Stimulated activated CD8-positive, alpha-beta memory T cell treated with anti-CD3 and anti-CD28 coated beads, Interleukin-7, amount 100 ng/mL, for 24 hours (primary cell): ENCODE measurements around the gene NKX1-1.
"Not testable (repeated sequence)": the region's sequence is repeated elsewhere in the genome, so short reads cannot be mapped to it uniquely, and the experiment has no call there.

ENCODE experiments used
- DNase-seq: peaks from one replicate; pipeline ENCODE4 v3.0.0-alpha.2; 2020; ENCODE audit warnings: low read depth

NKX1-1 gene

GRCh38 chr4:1373892-1374705, 32.1 kb downstream of the NKX1-1 start:
- DNase-seq = no peak

GRCh38 chr4:1372576-1372975, 33.7 kb downstream of the NKX1-1 start:
- not testable (repeated sequence) for DNase-seq

GRCh38 chr4:1371176-1372165, 34.8 kb downstream of the NKX1-1 start:
- no peak for DNase-seq

DNA sequence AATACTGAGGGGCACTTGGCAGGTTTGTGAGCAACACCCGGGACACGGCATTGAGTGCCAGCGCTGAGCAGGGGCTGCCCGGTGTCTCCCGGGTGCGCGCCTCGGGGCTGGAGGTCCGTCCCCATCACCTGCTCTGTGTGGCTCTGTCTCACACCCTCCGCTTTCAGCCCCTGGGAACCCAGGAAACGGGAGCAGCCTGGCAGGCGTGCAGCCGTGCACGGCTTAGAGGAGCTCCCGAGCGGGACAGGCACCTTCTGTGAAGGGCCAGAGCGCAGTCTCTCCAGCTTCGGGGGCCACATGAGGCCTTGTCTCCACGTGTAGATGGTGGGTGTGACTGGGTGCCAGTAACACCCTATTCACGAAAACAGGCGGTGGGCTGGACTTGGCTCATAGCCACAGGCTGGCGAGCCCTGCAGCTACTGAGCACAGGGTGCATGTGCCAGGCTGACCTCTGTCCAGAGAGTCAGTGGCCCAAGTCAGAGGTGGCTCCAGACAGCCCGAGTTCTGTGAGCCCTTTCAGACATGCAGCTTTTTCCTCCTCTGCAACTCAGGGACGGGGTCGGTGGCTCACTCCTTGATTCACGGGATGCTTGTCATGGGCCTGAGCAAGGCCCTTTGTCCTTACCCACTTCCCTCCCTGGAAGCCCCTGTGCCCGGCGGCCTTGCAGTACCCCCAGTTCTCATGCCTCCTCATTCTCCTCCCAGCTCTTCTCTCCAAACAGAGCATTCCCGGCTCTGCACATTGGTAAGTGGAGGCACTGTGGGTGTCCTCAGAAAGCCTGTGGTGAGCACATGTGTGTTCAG, 35.7 kb downstream of the NKX1-1 start:
- no peak for DNase-seq

GRCh38 chr4:1369479-1370079, 36.7 kb downstream of the NKX1-1 start:
- no peak for DNase-seq

GRCh38 chr4:1369091-1369450, 37.2 kb downstream of the NKX1-1 start:
- no peak for DNase-seq

DNA sequence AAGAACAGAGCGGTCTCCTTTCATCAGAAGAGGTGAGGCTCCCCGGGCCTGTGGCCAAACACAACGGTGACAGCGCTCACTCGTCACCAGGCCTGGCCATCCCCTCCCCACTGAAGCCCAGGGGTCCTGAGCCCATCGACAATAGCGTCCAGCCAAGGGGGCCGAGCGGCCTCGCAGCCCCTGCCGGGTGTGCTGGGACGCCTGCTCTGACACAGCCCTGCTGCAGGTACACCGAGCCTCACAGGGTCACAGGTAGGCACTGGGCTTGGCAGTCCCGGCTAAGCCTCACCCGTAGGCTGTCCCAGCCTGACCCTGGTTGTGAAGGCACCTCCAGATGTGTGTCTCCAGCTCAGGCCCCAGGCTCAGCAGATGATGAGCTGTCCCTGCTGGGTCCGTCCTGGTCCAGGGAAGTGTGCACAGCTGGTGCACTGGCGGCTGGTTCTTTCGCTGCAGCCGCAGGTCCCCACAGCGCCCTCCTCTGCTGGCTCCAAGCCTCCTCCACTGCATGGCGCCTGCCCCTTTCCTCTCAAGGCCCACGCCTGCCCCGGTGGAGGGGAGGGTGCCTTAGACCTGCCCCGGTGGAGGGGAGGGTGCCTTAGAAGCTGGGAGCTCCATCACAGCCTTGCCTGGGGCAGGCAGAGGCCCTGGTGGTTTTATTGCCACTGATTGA, 37.7 kb downstream of the NKX1-1 start:
- no peak for DNase-seq

GRCh38 chr4:1367936-1368289, 38.3 kb downstream of the NKX1-1 start:
- no peak for DNase-seq

GRCh38 chr4:1367230-1367935, 38.9 kb downstream of the NKX1-1 start:
- DNase-seq = no peak

GRCh38 chr4:1366371-1367229, 39.6 kb downstream of the NKX1-1 start:
- DNase-seq = no peak

GRCh38 chr4:1365271-1366178, 40.7 kb downstream of the NKX1-1 start:
- DNase-seq = no peak

GRCh38 chr4:1364748-1365147, 41.5 kb downstream of the NKX1-1 start:
- DNase-seq = no peak

DNA sequence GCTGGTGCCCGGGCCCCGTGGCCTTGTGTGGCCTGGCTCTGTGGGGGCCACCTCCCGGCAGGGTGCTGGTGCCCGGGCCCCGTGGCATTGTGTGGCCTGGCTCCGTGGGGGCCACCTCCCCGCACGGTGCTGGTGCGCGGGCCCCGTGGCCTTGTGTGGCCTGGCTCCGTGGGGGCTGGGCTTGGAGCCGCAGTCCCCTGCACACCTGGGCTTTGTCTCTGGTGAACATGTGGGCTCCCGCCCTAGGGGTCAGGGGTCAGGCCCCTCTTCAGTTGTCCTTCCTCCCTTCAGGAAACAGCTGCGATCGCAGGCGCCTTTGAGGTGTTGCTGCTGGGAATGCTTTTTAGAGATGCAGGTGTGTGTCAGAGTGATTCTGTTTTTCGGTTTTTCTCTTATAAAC, 42.0 kb downstream of the NKX1-1 start:
- no peak for DNase-seq

DNA sequence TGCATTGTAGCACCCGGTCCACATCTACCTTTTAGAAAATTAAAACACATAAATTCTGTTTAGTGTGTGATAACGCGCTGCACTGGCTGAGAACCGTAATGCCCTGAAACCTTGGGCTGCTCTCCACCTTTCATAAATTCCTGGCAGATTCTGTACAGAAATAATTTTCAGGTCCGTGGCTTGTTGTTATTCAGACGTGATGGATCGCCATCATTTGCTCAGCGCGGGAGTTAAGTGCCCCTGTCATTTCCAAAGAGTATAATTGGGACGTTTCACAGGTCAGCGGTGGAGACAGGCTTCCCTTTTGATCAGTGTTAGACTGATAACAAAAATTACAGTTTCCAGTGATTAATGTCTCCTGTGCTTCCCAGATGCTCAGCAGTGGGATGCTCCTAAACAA, 42.7 kb downstream of the NKX1-1 start:
- no peak for DNase-seq

DNA sequence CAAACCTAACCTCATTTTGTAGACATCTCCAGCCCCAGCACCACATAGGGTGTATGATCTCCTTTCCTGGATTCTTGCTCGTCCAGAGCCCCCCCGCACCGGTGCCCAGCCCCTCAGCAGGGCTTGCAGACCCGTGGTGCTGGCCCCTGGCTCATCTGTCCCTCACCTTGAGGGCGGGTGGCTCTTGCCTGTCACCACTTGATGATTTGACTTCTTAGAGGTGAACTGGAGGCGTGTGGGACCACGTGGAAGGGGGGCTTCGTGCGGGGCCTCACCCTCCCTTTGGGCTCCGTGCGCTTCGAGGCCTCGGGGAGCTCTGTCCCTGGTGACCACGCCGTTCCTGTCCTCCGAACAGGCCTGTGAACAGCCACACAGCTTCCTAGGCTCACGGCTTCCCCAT, 43.7 kb downstream of the NKX1-1 start:
- DNase-seq = no peak

DNA sequence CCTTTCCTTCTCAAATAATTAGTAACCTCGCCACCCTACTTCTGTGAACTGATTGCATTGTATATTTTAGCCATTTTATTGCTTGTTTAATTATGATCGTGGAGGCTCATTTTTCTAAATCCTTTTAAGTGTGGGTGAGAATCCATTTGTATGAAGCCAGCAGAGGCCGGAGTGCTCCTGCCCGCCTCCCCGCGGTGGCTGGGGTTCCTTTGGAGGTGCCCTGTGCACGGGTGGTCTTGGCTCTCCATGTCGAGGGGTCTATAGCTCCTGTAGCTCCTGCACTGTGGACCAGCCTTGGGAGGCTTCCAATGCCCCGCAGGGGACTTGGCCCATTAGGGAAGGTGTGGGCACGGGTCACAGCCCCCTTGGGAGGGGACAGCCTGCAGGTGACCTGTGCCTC, 44.2 kb downstream of the NKX1-1 start:
- no peak for DNase-seq

DNA sequence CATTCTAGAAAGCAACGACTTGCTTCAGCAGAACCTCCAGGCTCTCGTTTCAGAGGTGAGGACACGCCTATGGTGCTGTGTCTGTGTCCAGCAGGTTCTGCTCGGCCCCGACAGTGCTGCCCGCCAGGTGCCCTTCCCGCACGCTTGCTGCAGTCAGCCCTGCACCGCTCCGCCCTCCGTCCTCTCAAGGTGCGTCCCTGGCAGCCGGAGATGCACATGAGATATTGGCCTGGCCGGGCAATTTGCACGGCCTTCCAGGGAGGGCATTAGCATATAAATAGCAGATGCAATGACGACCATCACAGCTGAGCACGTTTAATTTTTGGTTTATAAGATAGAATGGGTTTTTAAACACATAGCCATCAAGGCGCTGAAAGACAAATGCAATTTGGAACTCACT, 44.8 kb downstream of the NKX1-1 start:
- no peak for DNase-seq

GRCh38 chr4:1360423-1361283, 45.6 kb downstream of the NKX1-1 start:
- DNase-seq = no peak
